GM19463 (cell line): ENCODE data around the gene HMGCLL1.

Experiments used
- ATAC-seq: cut with Tn5 transposase; IDR thresholded peaks from one replicate; pipeline ENCODE4 v1.9.1; 2021; ENCODE audit warnings: mild to moderate bottlenecking, moderate library complexity; ENCODE audit not compliant: unreplicated experiment

Gene HMGCLL1

DNA sequence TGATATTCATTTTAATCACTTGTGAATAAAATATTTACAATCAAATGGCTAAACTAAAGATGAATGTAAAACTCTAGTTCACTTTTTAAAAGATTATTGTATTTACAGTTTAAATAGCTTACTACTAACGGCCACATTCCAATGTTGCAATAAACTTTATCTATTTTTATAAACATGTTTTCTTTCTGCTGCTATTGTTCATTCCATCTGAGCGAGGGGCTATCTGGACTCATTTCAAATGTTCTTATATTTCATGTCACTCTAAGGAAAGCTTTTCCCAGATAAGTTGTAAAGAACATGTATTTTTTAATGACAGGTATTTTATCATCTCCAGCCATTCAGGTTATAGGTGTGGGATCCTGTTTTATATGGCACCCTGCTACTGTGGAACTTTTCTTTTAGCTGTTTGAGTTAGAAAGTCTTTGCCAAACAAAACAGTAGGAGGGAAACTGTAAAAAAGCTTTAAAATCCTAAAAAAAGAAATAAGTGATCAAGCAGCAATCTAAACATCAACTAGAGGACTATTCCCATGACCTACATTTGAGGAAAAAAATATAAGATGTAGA lies 42.5 kb downstream of the HMGCLL1 start:
- ATAC-seq, result no peak

DNA sequence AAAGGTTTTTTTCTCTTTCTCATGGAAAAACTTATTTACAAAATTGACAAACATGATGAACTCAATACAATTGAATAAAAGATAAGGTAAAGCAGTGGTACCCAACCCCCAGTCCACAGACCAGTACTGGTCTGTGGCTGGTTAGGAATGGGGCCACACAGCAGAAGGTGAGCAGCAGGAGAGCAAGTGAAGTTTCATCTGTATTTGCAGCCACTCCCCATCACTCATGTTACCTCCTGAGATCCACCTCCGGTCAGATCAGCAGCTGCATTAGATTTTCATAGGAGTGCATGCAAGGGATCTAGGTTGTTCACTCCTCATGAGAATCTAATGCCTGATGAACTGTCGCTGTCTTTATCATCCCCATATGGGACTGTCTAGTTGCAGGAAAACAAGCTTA lies 47.5 kb downstream of the HMGCLL1 start:
- ATAC-seq, result no peak

- no peak for ATAC-seq
Observed at GRCh38 chr6:55530931-55531330, 48.1 kb downstream of the HMGCLL1 start.

- ATAC-seq, result peak; percentile 87
Observed at GRCh38 chr6:55528624-55529023, 50.4 kb downstream of the HMGCLL1 start.

DNA sequence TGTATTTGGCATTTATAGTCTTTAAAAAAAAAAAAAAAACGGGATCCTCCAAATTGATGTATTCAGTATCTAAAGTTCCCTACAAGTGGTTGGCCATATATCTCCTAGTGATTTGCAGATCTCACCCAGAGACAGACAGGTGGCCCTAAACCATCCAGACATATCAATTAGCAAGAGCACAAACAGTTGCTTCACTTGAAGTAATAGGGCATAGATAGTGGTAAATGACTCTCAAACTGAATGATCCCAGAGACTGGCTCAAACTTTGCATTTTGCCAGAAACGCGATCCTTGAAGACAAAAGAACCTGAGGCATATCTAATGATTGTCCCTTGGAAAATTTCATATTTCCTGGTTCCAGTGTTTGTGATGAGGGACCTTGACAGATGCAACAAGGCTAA lies 54.6 kb downstream of the HMGCLL1 start:
- ATAC-seq, result no peak

GRCh38 chr6:55518529-55519060 lies 60.4 kb downstream of the HMGCLL1 start:
- no peak for ATAC-seq

- no peak for ATAC-seq
Observed at GRCh38 chr6:55516736-55517135, 62.3 kb downstream of the HMGCLL1 start.

DNA sequence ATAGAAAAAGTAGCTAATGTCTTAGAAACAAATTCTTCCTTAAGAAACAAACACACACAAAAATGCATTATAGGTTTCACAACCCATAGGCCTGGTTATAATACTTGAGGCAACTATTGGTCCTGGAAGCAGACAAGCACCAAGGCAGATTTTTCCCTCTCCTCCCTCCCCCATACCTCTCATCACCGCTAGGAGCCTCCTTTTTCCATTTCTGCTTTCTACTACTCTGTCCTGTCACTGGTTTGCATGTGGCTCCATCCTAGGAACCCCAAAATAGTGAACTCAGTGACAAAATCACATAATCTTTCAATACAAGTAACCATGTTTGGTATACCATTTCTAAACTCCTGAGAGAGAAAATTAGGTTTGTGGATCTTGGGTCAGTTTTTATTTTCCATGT lies 66.1 kb downstream of the HMGCLL1 start:
- ATAC-seq, result no peak

DNA sequence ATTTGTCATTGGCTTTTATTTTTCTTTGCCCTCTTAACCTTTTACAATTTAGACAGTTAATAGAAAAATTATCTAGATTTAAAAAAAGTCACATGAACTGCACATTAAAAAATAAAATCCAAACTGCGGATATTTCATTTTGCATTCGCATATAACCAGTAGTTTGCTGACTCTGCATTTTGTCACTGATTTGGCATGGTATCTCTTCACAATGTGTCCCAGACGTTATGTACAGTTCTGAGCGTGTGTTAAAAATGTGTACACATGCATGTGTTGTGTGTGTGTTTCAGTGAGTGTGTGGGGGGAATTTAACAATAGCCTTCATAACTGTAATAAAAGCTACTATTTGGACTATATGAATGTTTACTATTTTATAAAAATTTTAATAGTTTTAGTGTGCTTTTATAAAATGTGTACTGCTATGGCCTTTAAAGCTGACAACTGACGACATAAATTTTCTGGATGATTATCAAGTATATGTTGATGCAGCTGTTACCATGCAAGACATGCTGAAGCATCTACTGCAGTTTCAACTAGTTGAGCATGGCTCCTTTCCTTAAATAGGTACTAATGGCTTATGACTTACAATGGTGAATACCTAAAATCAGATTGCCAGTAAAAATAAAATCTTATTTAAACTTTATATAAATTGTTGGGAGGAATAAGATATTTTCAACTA lies 67.7 kb downstream of the HMGCLL1 start:
- no peak for ATAC-seq

DNA sequence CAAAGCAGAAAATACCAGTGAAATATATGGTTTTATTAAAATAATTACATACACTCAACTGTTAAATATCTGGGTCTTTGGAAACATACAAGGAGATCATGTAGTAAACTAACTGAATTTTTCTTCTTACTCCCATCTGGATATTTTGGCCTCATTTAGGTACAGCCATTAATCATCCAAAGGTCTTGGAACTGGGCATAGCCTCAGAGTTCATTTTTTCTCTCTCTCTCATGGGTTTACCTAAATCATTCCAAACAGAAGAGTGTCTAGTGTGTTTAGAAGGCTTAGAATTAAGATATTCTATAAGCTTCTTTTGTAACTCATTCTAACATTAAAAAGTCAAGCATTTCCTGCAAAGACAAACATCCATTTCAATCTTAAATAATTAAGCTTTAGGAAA lies 79.4 kb downstream of the HMGCLL1 start:
- ATAC-seq, result no peak

GRCh38 chr6:55497694-55498093 lies 81.3 kb downstream of the HMGCLL1 start:
- no peak for ATAC-seq

GRCh38 chr6:55496201-55496600 lies 82.8 kb downstream of the HMGCLL1 start:
- no peak for ATAC-seq

DNA sequence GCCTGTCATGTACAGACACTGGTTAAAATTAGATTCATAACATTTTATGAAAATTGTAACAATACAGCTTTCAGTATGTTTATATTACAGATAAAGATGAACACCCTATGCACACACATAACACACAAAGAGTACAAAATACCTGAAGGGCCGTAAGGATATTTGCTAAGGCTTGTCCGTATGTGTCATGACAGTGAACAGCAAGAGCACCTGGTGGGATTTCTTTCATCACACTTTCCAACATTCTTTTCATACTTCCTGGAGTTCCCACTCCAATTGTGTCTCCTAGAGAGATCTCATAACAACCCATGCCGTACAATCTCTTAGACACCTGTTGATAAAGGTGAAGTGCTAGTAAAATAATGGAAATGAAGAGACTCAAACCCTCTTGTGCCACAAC lies 83.7 kb downstream of the HMGCLL1 start:
- no peak for ATAC-seq

DNA sequence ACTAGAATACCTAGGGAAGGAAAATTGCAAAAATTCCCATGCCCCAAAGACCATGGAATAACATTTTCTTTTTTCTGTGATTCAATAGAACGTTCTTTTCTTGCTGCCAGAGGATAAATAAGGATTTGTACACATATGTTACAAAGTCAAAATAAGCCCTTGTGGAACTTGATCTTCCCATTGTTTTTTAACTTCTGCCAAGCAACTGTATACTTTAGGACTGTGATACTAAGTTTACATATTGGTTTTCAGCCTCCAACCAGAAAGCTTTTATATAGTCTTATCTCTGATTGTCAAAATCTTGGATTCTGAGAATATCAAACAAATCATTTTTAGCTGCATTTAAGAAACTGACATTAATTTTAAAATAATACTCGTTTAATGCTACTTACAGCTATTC lies 84.6 kb downstream of the HMGCLL1 start:
- no peak for ATAC-seq

- no peak for ATAC-seq
Observed at GRCh38 chr6:55492259-55492658, 86.7 kb downstream of the HMGCLL1 start.

DNA sequence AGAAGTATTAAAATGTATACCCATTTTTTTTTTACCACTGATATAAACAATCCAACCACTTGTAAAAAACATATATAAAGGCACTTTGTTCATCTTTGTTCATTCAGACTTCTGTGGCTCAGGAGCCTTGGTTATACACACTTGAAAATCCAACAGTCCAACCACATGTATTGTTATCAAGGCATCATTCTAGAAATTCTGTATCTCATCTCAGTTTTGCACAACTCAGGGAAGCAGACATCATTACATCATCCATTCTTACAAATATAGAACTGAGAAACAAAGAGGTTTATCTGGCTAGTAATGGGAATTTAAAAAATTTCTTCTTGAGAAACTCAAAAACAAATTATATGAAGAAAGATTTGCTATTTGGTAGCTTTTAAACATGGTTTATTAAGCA lies 88.1 kb downstream of the HMGCLL1 start:
- no peak for ATAC-seq

- no peak for ATAC-seq
Observed at GRCh38 chr6:55474382-55474781, 104.6 kb downstream of the HMGCLL1 start.

DNA sequence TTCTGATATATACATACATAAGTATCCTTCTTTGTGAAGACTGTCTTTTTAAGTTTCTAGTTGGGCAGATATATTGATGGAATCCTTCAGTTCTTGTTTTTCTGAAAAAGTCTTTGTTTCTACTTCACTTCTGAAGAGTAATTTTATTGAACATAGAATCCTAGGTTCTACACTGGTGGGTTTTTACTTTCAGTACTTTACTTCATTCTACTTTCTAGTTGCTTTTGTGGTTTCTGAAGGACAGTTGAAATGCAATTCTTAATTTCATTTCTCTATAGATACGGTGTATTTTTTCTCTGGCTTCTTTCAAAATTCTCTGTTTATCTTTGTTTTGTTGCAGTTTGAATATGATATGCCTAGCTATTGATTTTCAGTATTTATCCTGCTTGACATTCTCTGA lies 105.3 kb downstream of the HMGCLL1 start:
- ATAC-seq, result no peak

GRCh38 chr6:55469951-55470366 lies 109.0 kb downstream of the HMGCLL1 start:
- no peak for ATAC-seq

- no peak for ATAC-seq
Observed at GRCh38 chr6:55456016-55456415, 123.0 kb downstream of the HMGCLL1 start.

GRCh38 chr6:55450005-55450404 lies 129.0 kb downstream of the HMGCLL1 start:
- ATAC-seq, result no peak

DNA sequence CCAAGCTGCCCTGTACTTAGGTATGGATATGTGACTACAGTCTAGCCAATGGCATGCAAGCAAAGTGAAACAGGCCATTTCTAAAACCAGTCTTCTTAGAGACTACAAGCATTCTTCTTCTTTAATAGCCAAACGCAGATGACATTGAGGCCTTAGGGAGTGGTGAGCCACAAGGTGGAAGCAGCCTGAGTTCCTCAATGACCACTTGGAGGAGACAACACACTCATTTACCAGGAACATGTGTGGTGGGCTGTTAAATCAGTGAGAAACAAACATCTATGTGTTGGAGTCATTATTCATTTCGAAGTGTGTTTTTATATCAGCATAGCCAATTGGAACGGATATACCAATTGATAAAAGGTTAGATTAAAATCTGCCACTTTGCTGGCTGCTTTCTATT lies 129.8 kb downstream of the HMGCLL1 start:
- ATAC-seq, result no peak

DNA sequence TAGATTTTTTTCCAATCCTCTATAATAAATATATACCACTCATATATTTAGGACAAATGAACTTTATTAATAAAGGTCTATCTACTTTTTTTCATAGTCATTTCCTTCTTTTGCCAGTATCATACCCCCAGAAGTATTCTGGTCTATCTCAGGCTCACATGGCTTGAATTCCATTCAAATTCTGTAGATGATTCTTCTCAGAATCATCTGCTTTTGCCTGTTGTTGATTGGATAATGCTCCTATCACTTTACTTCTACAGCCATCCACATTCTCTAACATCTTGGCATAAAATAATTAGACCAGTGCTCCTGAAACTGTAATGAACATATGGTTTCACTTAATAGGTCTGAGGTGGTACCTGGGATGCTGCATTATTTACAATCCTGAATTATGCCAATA lies 130.5 kb downstream of the HMGCLL1 start:
- ATAC-seq, result no peak
